AG04449 (cell line): ENCODE measurements around the gene HOXB8.

ENCODE experiments used
- CTCF ChIA-PET: fragments of 350-600 bp; formaldehyde crosslinking; extraction: SDS; loops from one replicate; lab custom pipeline; 2021; ENCODE audit warnings: antibody characterized with exemption; lab: Yijun Ruan, JAX
- POLR2A ChIA-PET: fragments of 400-600, 350-600 bp; formaldehyde crosslinking; extraction: SDS; loops from one replicate; lab custom pipeline; 2020; ENCODE audit warnings: antibody characterized with exemption, inconsistent platforms; lab: Yijun Ruan, JAX
- DNase-seq: peaks from one replicate; pipeline ENCODE4 v3.0.0-alpha.2; 2010; ENCODE audit warnings: low read depth, low spot score
- H3K4me3 ChIP-seq: 2 replicates; pipeline ENCODE4 v1.5.1; 2011; ENCODE audit warnings: low read depth, mild to moderate bottlenecking, control low read depth, low read length
- TF ChIP-seq, protein P1 (sequence below): IDR thresholded peaks from one replicate; pipeline ENCODE4 v1.5.1; 2011; ENCODE audit warnings: mild to moderate bottlenecking, moderate library complexity, low read length, control low read depth, inconsistent platforms; ENCODE audit not compliant: insufficient read depth; ENCODE audit errors: missing control alignments

The HOXB8 gene

GRCh38 chr17:48625495-48626244 is 10.6 kb upstream of the HOXB8 start:
- H3K4me3 ChIP-seq, result peak overlapping the region; percentile 51
- DNase-seq, result no peak
- TF ChIP-seq, protein P1, sequence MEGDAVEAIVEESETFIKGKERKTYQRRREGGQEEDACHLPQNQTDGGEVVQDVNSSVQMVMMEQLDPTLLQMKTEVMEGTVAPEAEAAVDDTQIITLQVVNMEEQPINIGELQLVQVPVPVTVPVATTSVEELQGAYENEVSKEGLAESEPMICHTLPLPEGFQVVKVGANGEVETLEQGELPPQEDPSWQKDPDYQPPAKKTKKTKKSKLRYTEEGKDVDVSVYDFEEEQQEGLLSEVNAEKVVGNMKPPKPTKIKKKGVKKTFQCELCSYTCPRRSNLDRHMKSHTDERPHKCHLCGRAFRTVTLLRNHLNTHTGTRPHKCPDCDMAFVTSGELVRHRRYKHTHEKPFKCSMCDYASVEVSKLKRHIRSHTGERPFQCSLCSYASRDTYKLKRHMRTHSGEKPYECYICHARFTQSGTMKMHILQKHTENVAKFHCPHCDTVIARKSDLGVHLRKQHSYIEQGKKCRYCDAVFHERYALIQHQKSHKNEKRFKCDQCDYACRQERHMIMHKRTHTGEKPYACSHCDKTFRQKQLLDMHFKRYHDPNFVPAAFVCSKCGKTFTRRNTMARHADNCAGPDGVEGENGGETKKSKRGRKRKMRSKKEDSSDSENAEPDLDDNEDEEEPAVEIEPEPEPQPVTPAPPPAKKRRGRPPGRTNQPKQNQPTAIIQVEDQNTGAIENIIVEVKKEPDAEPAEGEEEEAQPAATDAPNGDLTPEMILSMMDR, result no peak
- ChIA-PET CTCF (interaction anchor here (0.8 to 2.9 kb wide), 10 partner anchors 7 to 318 kb away, joined by 3 to 22 read pairs (median 4); no protein-coding TSS in a partner anchor), POLR2A (interaction anchor here (0.5 to 1.1 kb wide), 2 partner anchors 38 to 45 kb away, joined by 3 to 4 read pairs; no protein-coding TSS in a partner anchor)

DNA sequence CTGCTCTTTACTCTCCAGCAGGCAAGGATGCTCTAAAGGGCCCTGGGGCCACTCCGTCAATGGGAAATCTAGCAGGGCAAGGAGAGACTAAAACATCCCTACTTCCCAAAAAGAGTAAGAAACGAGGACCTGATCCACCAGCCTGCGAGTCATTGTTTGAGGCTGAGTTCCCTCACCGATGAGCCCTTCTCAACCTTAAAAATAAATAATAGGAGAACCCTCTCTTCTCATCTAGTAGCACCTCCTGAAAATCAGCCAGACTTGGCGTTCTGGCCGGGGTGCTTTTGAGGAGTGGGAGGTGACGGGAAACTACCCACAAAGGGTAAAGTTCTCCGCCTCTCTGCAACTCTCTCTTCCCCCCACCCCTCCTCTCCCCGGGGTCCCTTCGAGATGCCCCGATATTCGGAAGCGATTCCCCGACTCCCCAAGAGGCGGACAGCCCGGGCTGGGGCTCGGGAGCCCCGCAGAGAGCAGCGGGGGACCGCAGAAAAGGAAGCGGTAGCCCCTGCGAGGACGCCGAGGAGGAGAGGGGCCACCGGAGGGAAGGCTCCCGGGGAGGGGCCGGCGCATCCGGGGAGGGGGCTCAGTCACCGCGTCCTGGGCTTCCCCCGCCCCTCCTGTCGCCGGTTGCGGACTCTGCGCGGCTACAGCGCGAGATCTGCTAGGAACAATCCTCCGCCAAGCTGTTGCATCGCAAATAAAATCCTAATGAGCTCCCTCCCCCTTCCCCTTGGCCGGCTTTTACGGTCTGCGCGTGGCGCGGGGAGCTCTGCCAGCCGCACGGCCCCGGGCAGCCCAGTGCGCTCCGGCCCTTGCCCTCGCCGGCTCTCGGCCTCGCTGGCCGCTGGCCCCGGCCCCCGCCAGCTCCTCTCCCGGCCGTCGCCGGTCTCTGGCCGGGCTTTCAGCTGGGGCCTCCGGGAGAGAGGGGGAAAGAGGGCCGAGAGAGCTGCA is 9.7 kb upstream of the HOXB8 start:
- TF ChIP-seq, protein P1, result no peak
- ChIA-PET CTCF (interaction anchor here (0.8 to 12.1 kb wide), 14 partner anchors 8 to 365 kb away, joined by 3 to 185 read pairs (median 7); partner anchors contain the start of gene HOXB8), POLR2A (interaction anchor here (0.5 to 1.1 kb wide), 3 partner anchors 11 to 44 kb away, joined by 3 to 4 read pairs (median 3); no protein-coding TSS in a partner anchor)
- no peak for DNase-seq
- H3K4me3 ChIP-seq, result peak overlapping the region; percentile 51

DNA sequence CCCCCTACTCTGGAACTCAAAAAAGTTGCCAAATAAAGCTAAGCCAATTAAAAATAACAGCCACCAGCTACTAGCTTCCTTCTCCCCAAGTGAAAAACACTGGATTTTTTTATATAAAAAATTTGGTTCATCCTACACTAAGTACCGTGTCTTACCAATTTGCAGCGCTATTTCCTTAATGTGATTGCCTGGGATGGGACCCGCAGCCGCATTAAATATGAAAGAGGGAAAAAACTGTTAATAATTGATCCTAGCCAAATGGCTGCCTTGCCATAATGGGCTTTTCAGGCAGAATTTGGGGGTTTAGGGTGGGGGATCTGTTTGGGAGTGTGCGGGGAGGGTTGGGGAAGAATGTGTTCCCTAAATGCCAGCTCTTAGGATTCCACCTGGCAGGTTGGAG is 9.0 kb upstream of the HOXB8 start:
- DNase-seq, result no peak
- ChIA-PET POLR2A (no interaction called here), CTCF (interaction anchor here (0.7 to 12.1 kb wide), 9 partner anchors 9 to 489 kb away, joined by 3 to 185 read pairs (median 6); partner anchors contain the start of gene HOXB8)
- H3K4me3 ChIP-seq, result no peak overlapping the region; the same call in 1 of the 2 replicates
- TF ChIP-seq, protein P1, result no peak

GRCh38 chr17:48623583-48623982 is 8.5 kb upstream of the HOXB8 start:
- CTCF ChIA-PET, result interaction anchor here (0.7 to 12.1 kb wide), 9 partner anchors 9 to 488 kb away, joined by 3 to 185 read pairs (median 6); partner anchors contain the start of gene HOXB8
- TF ChIP-seq, protein P1, result no peak
- no peak overlapping the region for H3K4me3 ChIP-seq
- POLR2A ChIA-PET, result no interaction called here
- no peak for DNase-seq

GRCh38 chr17:48622857-48623256 is 7.8 kb upstream of the HOXB8 start:
- H3K4me3 ChIP-seq, result no peak overlapping the region
- POLR2A ChIA-PET, result no interaction called here
- TF ChIP-seq, protein P1, result no peak
- no peak for DNase-seq
- CTCF ChIA-PET, result interaction anchor here (0.6 to 12.1 kb wide), 14 partner anchors 8 to 407 kb away, joined by 3 to 185 read pairs (median 6); partner anchors contain the start of gene HOXB8
